ENCODE measurements around the gene CSNK1E.

CSNK1E gene

GRCh38 chr22:38327396-38327795, 10.2 kb upstream of the CSNK1E start:
- no peak for DNase-seq

- no peak for DNase-seq
These were observed 8.4 kb upstream of the CSNK1E start for GRCh38 chr22:38325587-38325986.

GRCh38 chr22:38320605-38321402, 3.6 kb upstream of the CSNK1E start:
- DNase-seq, result no peak

- DNase-seq, result no peak
These were observed 1.9 kb upstream of the CSNK1E start for GRCh38 chr22:38318792-38319773.

GRCh38 chr22:38317995-38318715, 922 bp upstream of the CSNK1E start:
- DNase-seq, result peak; percentile 31

- peak; percentile 9 for DNase-seq
These were observed 690 bp downstream of the CSNK1E start for GRCh38 chr22:38316364-38317121.

- no peak for DNase-seq
These were observed 1.3 kb downstream of the CSNK1E start for GRCh38 chr22:38315823-38316363.

GRCh38 chr22:38314933-38315822, 2.1 kb downstream of the CSNK1E start:
- peak; percentile 11 for DNase-seq

- no peak for DNase-seq
These were observed 2.9 kb downstream of the CSNK1E start for GRCh38 chr22:38314051-38314932.

- DNase-seq, result no peak
These were observed 3.8 kb downstream of the CSNK1E start for GRCh38 chr22:38313384-38313955.

- DNase-seq, result no peak
These were observed 4.9 kb downstream of the CSNK1E start for GRCh38 chr22:38312261-38312800.

GRCh38 chr22:38311323-38311620, 6.0 kb downstream of the CSNK1E start:
- DNase-seq, result no peak

- no peak for DNase-seq
These were observed 6.5 kb downstream of the CSNK1E start for GRCh38 chr22:38310518-38311322.

GRCh38 chr22:38309614-38310517, 7.4 kb downstream of the CSNK1E start:
- DNase-seq, result no peak

- DNase-seq, result no peak
These were observed 8.3 kb downstream of the CSNK1E start for GRCh38 chr22:38308791-38309498.

Data from DMS79 treated with DMSO at 0.1 percent for 48 hours (cell line).